ENCODE results near the gene COP1.
A peak's percentile ranks its signal among the peaks of the same experiment; 100 is the strongest.

COP1 gene

GRCh38 chr1:176122282-176122681 is 84.8 kb downstream of the COP1 start:
- no peak overlapping the region for H2BK12ac ChIP-seq (ENCODE audit: low read length)
- H3K79me2 ChIP-seq (ENCODE audit: control insufficient read depth, insufficient read depth, low read length, poor library complexity), result no peaks in the 10 kb centered on the region
- H2AFZ ChIP-seq (ENCODE audit: insufficient read depth, low read length, poor library complexity), result no peak overlapping the region
- WGBS (ENCODE audit: extremely low coverage, insufficient coverage, insufficient read length), result no CpG with 5 or more reads among the region's 4 CpGs
- no peak overlapping the region for H2BK5ac ChIP-seq (ENCODE audit: low read depth, low read length, poor library complexity)
- no peak overlapping the region for H3K14ac ChIP-seq (ENCODE audit: low read length)
- H3K27me3 ChIP-seq (ENCODE audit: insufficient read depth, low read length), result no peaks in the 10 kb centered on the region
- H3K4me2 ChIP-seq (ENCODE audit: low read length), result no peak overlapping the region
- H3K4me3 ChIP-seq (ENCODE audit: low read depth, low read length), result no peak overlapping the region
- no peak overlapping the region for H3K23ac ChIP-seq (ENCODE audit: low read length)
- H3K79me1 ChIP-seq (ENCODE audit: low read length), result no peaks in the 10 kb centered on the region
- no peak overlapping the region for H4K8ac ChIP-seq (ENCODE audit: low read depth, low read length)
- no peak overlapping the region for H3K4ac ChIP-seq (ENCODE audit: low read depth, low read length)
- H4K91ac ChIP-seq (ENCODE audit: low read depth, low read length), result no peak overlapping the region
- DNase-seq, result no peak
- H2AK5ac ChIP-seq (ENCODE audit: low read length), result no peak overlapping the region
- no peaks in the 10 kb centered on the region for H3K9me3 ChIP-seq (ENCODE audit: insufficient read depth, low read depth, low read length)
- H4K12ac ChIP-seq (ENCODE audit: low read depth, low read length), result no peak overlapping the region
- no peaks in the 10 kb centered on the region for H3K4me1 ChIP-seq (ENCODE audit: control insufficient read depth in 1 of 2, insufficient read depth in 2 of 2, low read length in 2 of 2)
- H3K27ac ChIP-seq (ENCODE audit: low read depth, low read length), result no peak overlapping the region
- H3K36me3 ChIP-seq (ENCODE audit: control insufficient read depth in 1 of 2, insufficient read depth in 2 of 2, low read length in 2 of 2), result peaks cover 0 to 2% of the 10 kb centered on the region in 2 experiments
- no peak overlapping the region for H3K9ac ChIP-seq (ENCODE audit: low read length)
- no peak overlapping the region for H3K18ac ChIP-seq (ENCODE audit: low read length)
- H2BK120ac ChIP-seq (ENCODE audit: insufficient read depth, low read length, poor library complexity), result no peak overlapping the region

- no peak overlapping the region for H3K23ac ChIP-seq (ENCODE audit: low read length)
- WGBS (ENCODE audit: extremely low coverage, insufficient coverage, insufficient read length), result no CpG with 5 or more reads among the region's 1 CpG
- H3K27ac ChIP-seq (ENCODE audit: low read depth, low read length), result no peak overlapping the region
- H3K36me3 ChIP-seq (ENCODE audit: control insufficient read depth in 1 of 2, insufficient read depth in 2 of 2, low read length in 2 of 2), result peaks cover under 1 to 2% of the 10 kb centered on the region in 2 experiments
- no peaks in the 10 kb centered on the region for H3K4me1 ChIP-seq (ENCODE audit: control insufficient read depth in 1 of 2, insufficient read depth in 2 of 2, low read length in 2 of 2)
- no peak overlapping the region for H2BK12ac ChIP-seq (ENCODE audit: low read length)
- no peak overlapping the region for H4K8ac ChIP-seq (ENCODE audit: low read depth, low read length)
- H3K79me1 ChIP-seq (ENCODE audit: low read length), result no peaks in the 10 kb centered on the region
- H4K91ac ChIP-seq (ENCODE audit: low read depth, low read length), result no peak overlapping the region
- no peak overlapping the region for H2AK5ac ChIP-seq (ENCODE audit: low read length)
- H3K18ac ChIP-seq (ENCODE audit: low read length), result no peak overlapping the region
- no peak overlapping the region for H2BK5ac ChIP-seq (ENCODE audit: low read depth, low read length, poor library complexity)
- H3K79me2 ChIP-seq (ENCODE audit: control insufficient read depth, insufficient read depth, low read length, poor library complexity), result no peaks in the 10 kb centered on the region
- no peak overlapping the region for H3K4me3 ChIP-seq (ENCODE audit: low read depth, low read length)
- no peak overlapping the region for H3K4ac ChIP-seq (ENCODE audit: low read depth, low read length)
- H3K27me3 ChIP-seq (ENCODE audit: insufficient read depth, low read length), result no peaks in the 10 kb centered on the region
- no peak overlapping the region for H4K12ac ChIP-seq (ENCODE audit: low read depth, low read length)
- no peak overlapping the region for H3K9ac ChIP-seq (ENCODE audit: low read length)
- H3K14ac ChIP-seq (ENCODE audit: low read length), result no peak overlapping the region
- no peak overlapping the region for H3K4me2 ChIP-seq (ENCODE audit: low read length)
- H2AFZ ChIP-seq (ENCODE audit: insufficient read depth, low read length, poor library complexity), result no peak overlapping the region
- no peak overlapping the region for H2BK120ac ChIP-seq (ENCODE audit: insufficient read depth, low read length, poor library complexity)
- DNase-seq, result peak in 1 of 2 donors; percentile 15
- H3K9me3 ChIP-seq (ENCODE audit: insufficient read depth, low read depth, low read length), result no peaks in the 10 kb centered on the region
Observed at GRCh38 chr1:176119549-176119948, 87.5 kb downstream of the COP1 start.

- no peak overlapping the region for H2AFZ ChIP-seq (ENCODE audit: insufficient read depth, low read length, poor library complexity)
- H3K79me1 ChIP-seq (ENCODE audit: low read length), result no peaks in the 10 kb centered on the region
- DNase-seq, result peak in 1 of 2 donors; percentile 55
- H4K12ac ChIP-seq (ENCODE audit: low read depth, low read length), result no peak overlapping the region
- no peaks in the 10 kb centered on the region for H3K79me2 ChIP-seq (ENCODE audit: control insufficient read depth, insufficient read depth, low read length, poor library complexity)
- H2BK120ac ChIP-seq (ENCODE audit: insufficient read depth, low read length, poor library complexity), result no peak overlapping the region
- H3K9me3 ChIP-seq (ENCODE audit: insufficient read depth, low read depth, low read length), result no peaks in the 10 kb centered on the region
- no peak overlapping the region for H2BK5ac ChIP-seq (ENCODE audit: low read depth, low read length, poor library complexity)
- H3K14ac ChIP-seq (ENCODE audit: low read length), result no peak overlapping the region
- no peak overlapping the region for H3K23ac ChIP-seq (ENCODE audit: low read length)
- no peak overlapping the region for H3K9ac ChIP-seq (ENCODE audit: low read length)
- H3K18ac ChIP-seq (ENCODE audit: low read length), result no peak overlapping the region
- H3K4me3 ChIP-seq (ENCODE audit: low read depth, low read length), result no peak overlapping the region
- H3K27me3 ChIP-seq (ENCODE audit: insufficient read depth, low read length), result no peaks in the 10 kb centered on the region
- no peak overlapping the region for H2BK12ac ChIP-seq (ENCODE audit: low read length)
- no peak overlapping the region for H4K8ac ChIP-seq (ENCODE audit: low read depth, low read length)
- no peak overlapping the region for H4K91ac ChIP-seq (ENCODE audit: low read depth, low read length)
- H3K4ac ChIP-seq (ENCODE audit: low read depth, low read length), result no peak overlapping the region
- H3K36me3 ChIP-seq (ENCODE audit: control insufficient read depth in 1 of 2, insufficient read depth in 2 of 2, low read length in 2 of 2), result peaks cover 2 to 4% of the 10 kb centered on the region in 2 experiments
- H3K27ac ChIP-seq (ENCODE audit: low read depth, low read length), result no peak overlapping the region
- H2AK5ac ChIP-seq (ENCODE audit: low read length), result no peak overlapping the region
- no peaks in the 10 kb centered on the region for H3K4me1 ChIP-seq (ENCODE audit: control insufficient read depth in 1 of 2, insufficient read depth in 2 of 2, low read length in 2 of 2)
- H3K4me2 ChIP-seq (ENCODE audit: low read length), result no peak overlapping the region
Observed at GRCh38 chr1:176118985-176119384, 88.1 kb downstream of the COP1 start.

DNA sequence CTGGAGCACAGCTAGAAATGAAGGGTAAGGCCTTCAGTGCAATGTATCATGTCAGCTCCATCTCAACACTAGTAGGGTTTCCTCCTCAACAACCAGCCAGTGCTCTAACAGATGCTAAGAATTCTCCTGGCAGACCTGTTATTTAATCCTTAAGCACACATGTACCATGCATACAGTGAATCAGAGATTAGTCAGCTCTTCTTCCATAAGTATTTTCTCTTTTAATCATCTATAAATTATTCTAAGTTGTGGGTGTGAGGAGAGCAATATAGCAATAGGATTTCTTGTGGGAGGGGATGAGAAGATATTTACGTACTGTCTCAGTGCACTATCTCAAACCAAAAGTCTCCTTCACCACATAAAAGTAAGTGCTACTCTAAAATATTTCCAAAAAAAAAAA is 95.3 kb downstream of the COP1 start:
- no peak overlapping the region for H3K4me3 ChIP-seq (ENCODE audit: low read depth, low read length)
- WGBS (ENCODE audit: extremely low coverage, insufficient coverage, insufficient read length), result no CpG with 5 or more reads among the region's 1 CpG
- H3K4me2 ChIP-seq (ENCODE audit: low read length), result no peak overlapping the region
- no peak overlapping the region for H2BK120ac ChIP-seq (ENCODE audit: insufficient read depth, low read length, poor library complexity)
- H3K23ac ChIP-seq (ENCODE audit: low read length), result no peak overlapping the region
- no peak for DNase-seq
- no peak overlapping the region for H3K18ac ChIP-seq (ENCODE audit: low read length)
- H3K4ac ChIP-seq (ENCODE audit: low read depth, low read length), result no peak overlapping the region
- H3K9ac ChIP-seq (ENCODE audit: low read length), result no peak overlapping the region
- no peak overlapping the region for H2BK12ac ChIP-seq (ENCODE audit: low read length)
- no peaks in the 10 kb centered on the region for H3K4me1 ChIP-seq (ENCODE audit: control insufficient read depth in 1 of 2, insufficient read depth in 2 of 2, low read length in 2 of 2)
- H3K36me3 ChIP-seq (ENCODE audit: control insufficient read depth in 1 of 2, insufficient read depth in 2 of 2, low read length in 2 of 2), result peaks cover 2 to 4% of the 10 kb centered on the region in 2 experiments
- H2BK5ac ChIP-seq (ENCODE audit: low read depth, low read length, poor library complexity), result no peak overlapping the region
- H4K8ac ChIP-seq (ENCODE audit: low read depth, low read length), result no peak overlapping the region
- H2AFZ ChIP-seq (ENCODE audit: insufficient read depth, low read length, poor library complexity), result no peak overlapping the region
- H3K14ac ChIP-seq (ENCODE audit: low read length), result no peak overlapping the region
- H4K91ac ChIP-seq (ENCODE audit: low read depth, low read length), result no peak overlapping the region
- no peaks in the 10 kb centered on the region for H3K79me1 ChIP-seq (ENCODE audit: low read length)
- H3K27me3 ChIP-seq (ENCODE audit: insufficient read depth, low read length), result no peaks in the 10 kb centered on the region
- H2AK5ac ChIP-seq (ENCODE audit: low read length), result no peak overlapping the region
- no peaks in the 10 kb centered on the region for H3K9me3 ChIP-seq (ENCODE audit: insufficient read depth, low read depth, low read length)
- H3K79me2 ChIP-seq (ENCODE audit: control insufficient read depth, insufficient read depth, low read length, poor library complexity), result no peaks in the 10 kb centered on the region
- no peak overlapping the region for H3K27ac ChIP-seq (ENCODE audit: low read depth, low read length)
- H4K12ac ChIP-seq (ENCODE audit: low read depth, low read length), result no peak overlapping the region

Data from trophoblast cell (in vitro differentiated cells and primary cell).